NCI-H146 (cell line): Measurements from ENCODE around the gene HTT.
A peak's percentile ranks its signal among the peaks of the same experiment; 100 is the strongest.
"Not testable (repeated sequence)": the region's sequence is repeated elsewhere in the genome, so short reads cannot be mapped to it uniquely, and the experiment has no call there.

ENCODE experiments used
- DNase-seq: peaks from one replicate; lab custom pipeline; 2025; lab: John Stamatoyannopoulos, UW

The HTT gene

DNA sequence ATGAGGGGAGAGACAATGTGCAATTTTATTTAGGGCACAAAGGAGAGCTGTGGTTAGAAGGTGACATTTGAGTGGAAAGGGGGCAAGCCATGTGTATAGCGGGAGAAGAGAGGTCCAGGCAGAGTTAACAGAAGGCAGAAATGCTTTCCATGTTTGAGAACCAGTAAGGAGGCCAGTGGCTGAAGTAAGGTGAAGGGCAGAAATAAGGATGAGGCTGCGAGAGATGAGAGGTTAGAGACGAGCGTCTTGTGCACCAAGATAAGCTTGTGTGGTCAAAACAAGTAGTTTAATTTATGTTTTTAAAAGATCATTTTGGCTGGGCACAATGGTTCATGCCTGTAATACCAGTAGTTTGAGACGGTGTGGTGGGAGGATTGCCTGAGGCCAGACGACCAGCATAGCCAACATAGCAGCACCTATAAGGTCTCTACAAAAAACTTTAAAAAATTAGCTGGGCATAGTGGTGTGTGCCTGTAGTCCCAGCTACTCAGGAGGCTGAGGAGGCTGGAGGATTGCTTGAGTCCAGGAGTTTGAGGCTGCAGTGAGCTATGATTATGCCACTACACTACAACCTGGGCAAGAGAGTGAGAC lies 8.5 kb downstream of the HTT start:
- no peak for DNase-seq

DNA sequence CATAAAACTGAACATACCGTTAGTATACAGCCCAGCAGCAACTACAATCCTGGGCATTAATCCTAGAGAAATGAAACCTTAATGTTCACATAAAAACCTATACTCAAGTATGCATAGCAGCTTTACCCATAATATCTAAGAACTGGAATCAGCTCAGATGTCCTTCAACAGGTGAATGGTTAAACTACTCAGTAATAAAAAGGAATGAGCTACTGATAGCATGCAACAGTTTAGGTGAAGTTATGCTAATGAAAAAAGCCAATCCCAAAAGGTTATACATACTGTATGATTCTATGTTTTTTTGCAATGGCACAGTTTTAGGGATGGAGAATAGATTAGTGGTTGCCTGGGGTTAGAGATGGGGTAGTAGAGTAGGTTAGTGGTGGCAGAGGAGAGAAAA lies 9.3 kb downstream of the HTT start:
- no peak for DNase-seq

DNA sequence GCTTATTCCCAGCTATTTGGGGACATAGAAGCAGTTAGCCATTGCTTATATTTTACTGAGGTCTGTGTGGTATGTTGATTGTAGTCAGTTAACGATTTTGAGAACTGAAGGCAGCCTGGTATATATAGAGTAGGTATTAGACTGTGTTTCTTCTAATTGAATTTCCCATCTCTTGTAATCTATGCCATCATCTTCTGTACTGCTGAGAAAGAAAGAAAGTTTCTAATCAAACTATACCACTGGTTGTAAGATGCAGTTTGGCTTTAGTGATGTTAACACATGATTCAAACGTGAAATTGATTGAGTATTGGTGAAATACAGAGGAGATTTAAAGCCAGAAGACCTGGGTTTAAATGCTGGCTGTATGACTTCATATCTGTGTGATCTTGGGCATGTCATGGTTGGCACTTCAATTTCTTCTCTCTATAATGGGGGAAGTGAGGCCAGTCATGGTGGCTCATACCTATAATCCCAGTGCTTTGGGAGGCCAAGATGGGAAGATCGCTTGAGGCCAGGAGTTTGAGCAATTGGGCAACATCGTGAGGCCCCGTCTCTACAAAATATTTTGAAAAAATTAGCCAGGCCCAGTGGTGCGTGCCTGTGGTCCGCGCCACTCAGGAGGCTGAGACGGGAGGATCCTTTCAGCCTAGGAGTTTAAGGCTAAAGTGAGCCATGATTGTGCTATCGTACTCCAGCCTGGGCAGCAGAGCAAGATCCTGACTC lies 11.6 kb downstream of the HTT start:
- no peak for DNase-seq

DNA sequence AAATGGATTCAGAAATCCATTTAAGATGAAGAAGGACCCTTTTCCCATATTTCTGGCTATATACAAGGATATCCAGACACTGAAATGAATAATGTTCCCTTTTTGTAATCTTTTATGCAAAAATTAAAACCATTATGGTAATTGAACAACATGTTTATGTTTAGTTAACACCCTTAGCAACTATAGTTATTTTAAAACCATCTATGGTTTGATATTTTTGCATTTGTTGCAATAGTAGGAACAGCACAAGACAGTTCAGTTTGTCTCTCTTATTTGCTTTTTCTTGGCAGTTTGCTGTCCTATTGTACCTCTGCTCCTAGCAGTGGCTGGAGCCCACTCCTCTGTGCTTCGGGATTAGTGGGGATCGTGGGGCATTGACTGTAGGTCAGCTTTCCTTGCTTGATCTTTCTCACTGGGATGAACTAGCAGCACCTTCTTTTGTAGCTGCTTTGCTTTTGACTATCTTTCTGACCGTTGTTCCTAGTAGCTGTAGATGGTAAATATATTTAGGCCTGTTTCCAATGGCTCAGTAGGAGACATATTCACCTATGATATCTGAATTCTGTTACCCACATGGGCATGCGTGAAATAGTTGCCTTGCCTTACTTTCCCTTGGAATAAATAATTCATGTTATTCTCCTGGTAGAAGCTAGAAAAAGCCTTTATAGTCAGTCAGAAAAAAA lies 12.8 kb downstream of the HTT start:
- DNase-seq = no peak

DNA sequence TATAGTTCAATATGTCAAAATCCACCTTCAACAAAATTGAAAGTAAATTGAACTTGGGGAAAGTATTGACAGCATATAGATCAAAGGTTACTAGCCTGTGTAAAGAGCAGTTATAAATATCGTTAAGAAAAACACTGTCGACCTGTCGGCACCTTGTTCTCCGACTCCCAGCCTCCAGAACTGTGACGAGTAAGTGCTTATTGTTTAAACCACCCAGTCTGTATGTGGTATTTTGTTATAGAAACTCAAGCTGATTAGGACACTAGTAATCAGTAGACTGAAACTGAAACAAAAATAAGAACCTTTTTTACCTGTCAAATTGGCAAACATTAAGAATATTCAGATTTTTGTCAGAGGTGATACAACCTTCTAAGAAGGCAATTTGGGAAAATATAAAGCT lies 17.0 kb downstream of the HTT start:
- DNase-seq = no peak

DNA sequence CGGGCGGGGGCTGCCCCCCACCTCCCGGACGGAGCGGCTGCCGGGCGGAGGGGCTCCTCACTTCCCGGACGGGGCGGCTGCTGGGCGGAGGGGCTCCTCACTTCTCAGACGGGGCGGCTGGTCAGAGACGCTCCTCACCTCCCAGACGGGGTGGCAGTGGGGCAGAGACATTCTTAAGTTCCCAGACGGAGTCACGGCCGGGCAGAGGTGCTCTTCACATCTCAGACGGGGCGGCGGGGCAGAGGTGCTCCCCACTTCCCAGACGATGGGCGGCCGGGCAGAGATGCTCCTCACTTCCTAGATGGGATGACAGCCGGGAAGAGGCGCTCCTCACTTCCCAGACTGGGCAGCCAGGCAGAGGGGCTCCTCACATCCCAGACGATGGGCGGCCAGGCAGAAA lies 20.2 kb downstream of the HTT start:
- not testable (repeated sequence) for DNase-seq

DNA sequence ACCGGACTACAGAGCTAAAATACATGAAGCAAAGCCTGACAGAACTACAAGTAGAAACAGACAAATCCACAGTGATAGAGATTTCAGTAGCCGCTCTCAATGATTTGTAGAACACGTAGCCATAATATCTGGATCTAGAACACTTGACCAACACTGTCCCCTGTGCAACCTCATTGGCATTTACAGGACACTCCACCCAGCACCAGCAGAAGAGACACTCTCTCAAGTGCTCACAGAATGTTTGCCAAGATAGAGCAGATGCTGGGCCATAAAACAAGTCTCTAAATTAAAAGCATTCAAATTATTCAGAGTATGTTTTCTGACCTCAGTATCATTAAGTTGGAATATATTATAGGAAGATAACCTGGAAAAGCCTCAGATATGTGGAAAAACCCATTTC lies 21.7 kb downstream of the HTT start:
- no peak for DNase-seq

DNA sequence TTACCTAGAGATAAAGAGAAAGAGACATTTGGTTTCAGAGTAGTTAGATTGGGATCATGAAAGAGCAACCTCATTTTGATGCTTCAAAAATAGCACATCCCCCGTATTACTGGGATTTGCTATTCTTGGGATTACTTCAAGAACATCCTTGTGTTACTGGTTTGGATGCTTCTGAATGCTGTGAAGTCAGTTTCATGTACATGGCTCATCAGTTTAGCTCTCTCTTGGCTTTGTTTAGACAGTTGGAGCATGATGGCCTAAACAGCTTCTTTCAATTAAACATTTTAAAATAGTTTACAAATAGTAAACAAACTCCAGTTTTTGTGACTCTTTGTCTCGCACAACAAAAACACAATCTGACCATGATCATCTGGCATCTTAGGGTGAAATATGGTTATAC lies 23.9 kb downstream of the HTT start:
- DNase-seq = no peak

DNA sequence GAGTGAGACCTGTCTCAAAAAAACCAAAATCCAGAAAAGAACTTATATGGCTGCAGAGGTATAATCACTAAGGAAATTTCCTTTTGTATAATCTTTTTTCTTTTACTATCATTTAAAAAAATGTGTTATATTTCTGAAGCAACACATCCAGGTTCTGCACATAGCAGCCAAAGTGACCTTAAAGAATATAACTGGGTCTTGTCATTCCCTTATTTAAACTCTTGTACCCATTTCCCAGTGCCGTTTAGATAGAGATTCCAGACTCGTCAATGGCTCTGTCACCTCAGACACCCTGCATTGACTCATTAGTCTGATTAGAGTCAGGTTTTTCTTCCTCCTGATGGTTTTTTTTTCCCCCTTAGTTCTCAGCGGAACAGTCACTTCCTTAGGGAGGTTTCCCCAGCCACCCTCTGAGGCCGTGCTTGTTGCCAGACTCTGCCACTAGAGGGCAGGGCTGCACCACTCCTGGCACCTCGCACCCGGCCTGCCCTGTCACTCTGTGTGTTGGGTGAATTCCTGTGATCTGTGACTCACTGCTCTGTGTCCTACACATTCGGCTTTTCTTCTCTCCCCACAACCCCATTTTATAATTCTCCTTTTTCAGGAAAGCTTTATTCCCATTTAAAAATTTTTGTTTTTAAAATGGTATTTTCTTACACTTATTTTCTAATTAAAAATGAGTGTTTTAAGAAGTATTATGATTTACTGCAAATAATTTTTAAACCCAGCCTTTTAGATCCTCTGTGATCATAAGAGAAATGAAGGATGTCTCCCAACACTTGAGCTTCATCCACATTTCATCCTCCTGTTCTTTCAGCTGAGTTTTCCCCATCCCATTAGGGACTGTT lies 32.1 kb downstream of the HTT start:
- peak; percentile 61 for DNase-seq

DNA sequence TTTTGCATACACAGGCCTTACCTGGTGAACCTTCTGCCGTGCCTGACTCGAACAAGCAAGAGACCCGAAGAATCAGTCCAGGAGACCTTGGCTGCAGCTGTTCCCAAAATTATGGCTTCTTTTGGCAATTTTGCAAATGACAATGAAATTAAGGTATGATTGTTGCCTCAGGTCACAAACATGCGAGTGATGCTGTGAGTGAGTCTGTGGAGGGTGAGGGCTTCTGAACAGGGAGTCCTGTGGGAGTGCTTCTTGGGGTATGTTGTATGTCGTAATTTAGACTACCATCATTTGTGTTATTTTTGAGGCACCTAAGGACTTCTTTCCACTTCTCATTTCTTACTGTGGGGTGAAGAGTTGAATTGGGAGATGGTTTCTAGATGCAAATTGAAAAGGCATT lies 32.8 kb downstream of the HTT start:
- DNase-seq = no peak

DNA sequence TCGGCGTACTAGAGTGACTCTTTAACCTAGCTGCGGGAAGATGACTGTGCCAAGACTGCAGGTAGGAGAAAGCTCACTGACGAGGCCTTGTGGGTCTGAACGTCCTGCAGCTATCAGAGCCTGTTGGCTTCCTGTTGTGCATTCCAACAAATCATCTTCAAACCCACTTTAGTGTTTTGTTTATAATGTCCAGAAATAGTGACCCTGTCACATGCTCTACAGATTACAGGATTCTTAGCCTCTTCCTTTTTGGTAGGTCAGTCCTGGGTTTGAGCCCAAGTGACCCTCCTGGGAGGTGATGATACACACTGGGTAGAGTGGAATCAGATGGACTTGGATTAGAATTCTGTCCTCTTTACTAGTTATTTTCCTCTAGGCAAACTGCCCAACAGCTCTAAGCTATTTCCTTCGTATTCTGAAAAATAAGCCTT lies 33.2 kb downstream of the HTT start:
- no peak for DNase-seq

DNA sequence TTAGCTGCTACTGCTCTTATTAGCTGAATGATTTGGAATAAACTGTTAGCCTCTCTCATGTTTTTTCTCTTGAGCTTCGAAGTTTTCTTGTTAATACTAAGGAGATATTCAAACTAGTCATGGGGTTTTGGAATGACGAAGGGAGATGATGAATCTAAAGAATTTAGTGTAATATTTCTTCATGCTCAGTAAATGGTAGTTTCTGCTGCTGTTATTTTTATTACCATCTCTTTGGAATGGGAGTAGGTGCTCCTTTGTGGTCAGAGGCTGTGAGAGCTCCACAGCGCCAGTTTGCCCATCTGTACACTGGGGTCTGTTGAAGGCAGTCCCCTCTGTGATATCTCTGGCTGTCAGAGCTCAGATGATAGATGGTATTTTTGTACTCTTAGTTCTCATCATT lies 33.7 kb downstream of the HTT start:
- DNase-seq = no peak

DNA sequence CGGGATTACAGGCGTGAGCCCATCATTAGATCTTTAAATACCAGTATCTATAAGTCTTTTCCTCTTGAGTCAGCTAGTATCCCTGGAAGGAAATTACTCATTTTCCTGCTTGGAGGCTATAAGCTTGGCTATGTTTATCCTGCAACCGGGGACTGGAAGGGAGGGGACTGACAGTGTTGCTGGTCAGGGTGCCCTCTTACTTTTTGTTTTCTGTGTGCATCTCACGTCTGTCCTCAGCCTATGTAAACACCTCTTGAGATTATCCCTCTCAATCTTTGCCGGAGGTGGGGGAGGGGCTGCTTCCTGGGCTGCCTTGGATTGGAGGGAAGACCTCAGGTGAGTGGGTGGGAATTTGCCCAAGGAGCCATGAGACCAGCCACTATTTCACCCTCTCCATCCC lies 37.0 kb downstream of the HTT start:
- DNase-seq = no peak

DNA sequence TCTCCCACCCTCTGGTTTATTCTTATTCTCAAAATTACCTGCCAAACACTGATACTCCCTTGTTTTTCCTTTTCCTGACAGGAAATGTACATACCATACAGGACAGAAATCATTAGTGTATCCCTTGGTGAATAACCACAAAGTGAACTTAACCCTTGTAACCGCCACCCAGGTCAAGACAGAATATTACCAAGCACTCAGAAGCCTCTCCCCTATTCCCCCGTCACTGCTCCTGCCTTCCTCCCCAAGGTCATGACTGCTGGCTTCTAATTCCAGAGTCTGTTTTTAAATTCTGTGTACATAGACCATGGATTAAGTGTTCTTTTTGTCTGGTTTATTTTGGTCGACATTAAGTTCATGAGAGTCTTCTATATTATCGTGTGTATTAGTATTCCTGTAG lies 37.7 kb downstream of the HTT start:
- DNase-seq = no peak

DNA sequence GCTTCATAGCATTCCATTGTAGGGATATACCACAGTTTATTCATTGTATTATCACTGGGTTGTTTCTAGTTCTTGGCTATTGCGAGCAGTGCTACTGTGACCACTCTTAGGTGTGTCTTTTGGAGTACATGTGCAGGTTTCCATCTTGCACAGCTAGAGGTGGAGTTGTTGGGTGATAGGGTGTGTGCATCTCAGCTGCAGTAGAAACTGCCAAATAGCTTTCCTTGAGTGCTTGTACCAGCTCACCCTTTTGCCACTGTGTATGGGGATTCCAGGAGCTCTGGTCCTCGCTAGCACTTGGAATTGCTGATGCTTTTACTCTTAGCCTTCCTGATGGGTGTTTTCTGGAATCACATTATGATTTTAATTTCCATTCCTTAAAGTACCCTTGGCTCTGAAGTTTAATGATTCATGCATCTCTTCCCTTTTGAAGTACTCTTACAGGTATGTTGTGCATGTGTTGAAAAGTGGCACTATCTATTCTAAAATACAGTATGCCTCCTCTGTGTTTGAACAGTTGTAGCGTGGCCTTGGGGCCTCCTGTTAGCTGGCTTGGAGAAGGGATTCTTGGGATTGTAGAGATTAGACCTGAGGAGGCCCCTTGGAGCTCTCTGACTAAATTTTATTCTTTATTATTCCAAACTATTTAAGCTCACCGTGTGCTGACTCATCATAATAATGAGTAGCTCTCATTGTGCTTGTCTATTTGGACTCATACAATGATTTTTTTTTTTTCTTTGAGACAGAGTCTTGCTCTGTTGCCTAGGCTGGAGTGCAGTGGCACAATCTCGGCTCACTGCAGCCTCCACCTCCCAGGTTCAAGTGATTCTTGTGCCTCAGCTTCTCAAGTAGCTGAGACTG lies 38.4 kb downstream of the HTT start:
- DNase-seq = no peak

DNA sequence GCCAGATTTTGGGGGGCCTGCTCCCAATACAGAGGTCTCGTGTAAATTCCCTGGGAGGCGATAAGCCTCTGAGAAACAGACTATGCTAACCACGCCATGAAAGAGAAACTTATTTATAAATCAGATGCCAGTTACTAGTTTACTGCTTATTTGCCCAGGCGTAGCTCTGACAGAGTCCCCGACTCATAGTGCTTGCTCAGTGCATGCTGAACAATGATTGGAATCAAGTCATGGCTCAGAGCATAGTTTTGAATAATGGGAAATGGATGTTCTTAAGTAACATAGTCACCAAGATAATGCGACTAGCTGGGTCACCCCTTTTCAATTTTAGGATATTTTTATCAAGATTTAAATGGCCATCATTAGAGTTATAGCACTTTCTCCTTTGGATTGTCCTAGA lies 39.9 kb downstream of the HTT start:
- DNase-seq = no peak

DNA sequence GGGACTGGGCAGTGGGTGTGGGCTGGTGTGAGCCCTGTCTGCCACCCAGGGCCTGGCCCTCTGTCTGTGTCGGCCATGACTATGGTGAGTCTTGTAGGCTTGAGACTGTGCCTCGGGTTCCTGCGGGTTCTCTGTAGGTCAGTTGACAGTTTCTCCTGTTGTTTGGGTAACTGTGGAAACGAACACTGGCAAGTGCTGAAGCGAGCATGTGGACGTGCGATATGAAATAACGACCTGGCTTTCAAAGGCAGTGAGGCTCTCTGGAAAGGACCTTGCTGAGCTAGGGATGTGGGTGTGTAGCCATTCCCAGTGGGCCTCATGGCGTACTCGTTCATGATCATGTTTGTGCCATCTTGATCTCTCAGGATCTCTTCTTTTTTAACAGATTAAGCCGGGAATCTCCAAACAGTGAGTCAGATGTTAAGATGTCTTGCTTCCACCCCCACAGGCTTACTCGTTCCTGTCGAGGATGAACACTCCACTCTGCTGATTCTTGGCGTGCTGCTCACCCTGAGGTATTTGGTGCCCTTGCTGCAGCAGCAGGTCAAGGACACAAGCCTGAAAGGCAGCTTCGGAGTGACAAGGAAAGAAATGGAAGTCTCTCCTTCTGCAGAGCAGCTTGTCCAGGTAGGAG lies 41.3 kb downstream of the HTT start:
- DNase-seq = no peak

DNA sequence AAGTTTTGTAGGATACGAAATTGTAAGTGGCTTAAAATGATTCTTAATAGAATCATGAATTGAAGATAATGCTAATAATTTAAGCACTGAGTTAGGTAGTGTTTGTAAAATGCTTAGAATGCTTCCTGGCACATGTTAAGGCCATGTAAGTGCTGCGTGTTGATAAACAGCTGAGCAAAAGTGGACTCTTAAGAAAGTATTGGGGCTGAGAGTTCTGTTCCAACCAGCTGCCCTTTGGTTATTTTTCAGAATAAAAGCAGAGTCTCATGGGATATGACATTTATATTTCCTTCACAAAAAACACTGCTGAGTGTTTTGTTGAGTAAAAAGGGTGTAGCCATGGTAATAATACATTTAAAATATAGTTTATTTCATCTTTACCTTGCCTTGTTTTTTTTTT lies 42.5 kb downstream of the HTT start:
- no peak for DNase-seq

DNA sequence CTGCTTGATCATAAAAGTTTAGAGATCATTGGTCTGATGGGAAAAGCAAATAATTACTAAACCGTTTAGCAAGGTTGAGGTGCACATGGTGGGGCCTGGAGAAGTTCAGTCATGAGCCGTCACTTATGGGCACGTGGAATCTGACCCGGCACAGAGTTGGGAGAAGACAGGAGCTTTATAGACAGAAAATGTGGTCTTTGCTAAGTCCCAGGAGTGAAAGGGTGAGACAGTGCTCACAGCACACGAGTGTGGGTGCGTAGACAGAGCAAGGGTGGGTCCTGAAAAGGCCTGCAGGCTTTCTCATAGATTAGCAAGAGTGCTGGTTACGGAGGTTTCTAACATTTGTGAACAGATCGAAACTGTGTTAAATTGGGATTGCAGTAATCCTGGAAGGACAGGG lies 43.8 kb downstream of the HTT start:
- DNase-seq = no peak

DNA sequence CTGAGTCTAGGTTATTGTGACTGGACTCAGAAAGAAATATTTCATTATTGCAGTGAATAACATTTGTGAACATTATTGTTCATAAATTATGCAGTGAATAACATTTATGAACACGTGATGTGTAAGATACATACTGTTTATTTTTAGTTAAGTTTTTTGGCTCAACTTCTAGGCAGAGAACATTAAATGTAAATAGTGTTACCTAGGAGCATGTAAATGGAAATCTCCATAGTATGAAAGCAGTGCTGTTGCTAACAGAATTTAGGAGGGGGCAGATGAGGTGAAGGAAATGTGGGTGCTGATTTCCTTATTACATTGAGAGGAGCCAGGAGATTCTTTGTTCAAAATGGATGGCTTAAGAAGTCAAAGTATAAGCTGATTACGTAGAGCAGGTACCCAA lies 45.0 kb downstream of the HTT start:
- DNase-seq = no peak

DNA sequence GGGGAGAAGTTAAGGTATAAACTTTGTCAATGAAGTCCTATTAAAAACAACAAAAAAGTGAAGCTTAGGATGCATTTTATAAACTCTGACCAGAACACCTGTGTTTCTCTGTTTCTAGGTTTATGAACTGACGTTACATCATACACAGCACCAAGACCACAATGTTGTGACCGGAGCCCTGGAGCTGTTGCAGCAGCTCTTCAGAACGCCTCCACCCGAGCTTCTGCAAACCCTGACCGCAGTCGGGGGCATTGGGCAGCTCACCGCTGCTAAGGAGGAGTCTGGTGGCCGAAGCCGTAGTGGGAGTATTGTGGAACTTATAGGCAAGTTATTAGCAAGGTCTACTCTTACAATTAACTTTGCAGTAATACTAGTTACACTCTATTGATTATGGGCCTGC lies 46.6 kb downstream of the HTT start:
- DNase-seq = no peak
